Gastrocnemius medialis (tissue), 4 donors: ENCODE results near the gene CHTF8.

Source experiments
- CTCF ChIP-seq, 5 experiments: fragments of 450-650 bp in 3 of 5; fragments of 200-600 bp in 2 of 5; sonication (generic) in 2 of 5; IDR thresholded peaks in 4 of 5; conservative IDR thresholded peaks in 1 of 5; 1 replicate in 4 of 5; 2 replicates in 1 of 5; pipeline ENCODE4 v1.5.1; 2016 to 2019; ENCODE audit warnings: antibody characterized with exemption in 5 of 5, mild to moderate bottlenecking in 3 of 5, moderate library complexity in 3 of 5
- POLR2A ChIP-seq, 2 donors: fragments of 450-650 bp; IDR thresholded peaks; one replicate each; pipeline ENCODE4 v1.6.1; 2017; ENCODE audit warnings: antibody characterized with exemption in 2 of 2, mild to moderate bottlenecking in 2 of 2, moderate library complexity in 2 of 2

- TF ChIP-seq CTCF (IDR thresholded peaks at IDR 0.05 in 4 of 5, conservative IDR thresholded peaks at IDR 0.05 in 1 of 5) (no peak), POLR2A (IDR thresholded peaks at IDR 0.05) (no peak)
These were observed 1.9 kb downstream of the CHTF8 start for GRCh38 chr16:69130461-69130860.
